B cell (primary cell): ENCODE data around the gene IL1F10. TPM values are rescaled to one million over a fixed set of nuclear protein-coding genes. Genes with fewer than 3 reads are reported as not detected.

Experiments
- ATAC-seq: fragments of 200-7000 bp; cut with Tn5 transposase; one replicate; pipeline ENCODE4 v1.10.0; 2021; ENCODE audit warnings: low read depth, mild to moderate bottlenecking, moderate number of reproducible peaks, moderate library complexity
- CTCF ChIA-PET: fragments of 350-600 bp; sonication (Branson Sonifier 250); formaldehyde crosslinking; loops from one replicate; lab custom pipeline; 2021; ENCODE audit warnings: antibody characterized with exemption, inconsistent platforms; lab: Charles Lee
- POLR2A ChIA-PET: fragments of 350-600 bp; sonication (Branson Sonifier 250); formaldehyde crosslinking; loops from one replicate; lab custom pipeline; 2021; ENCODE audit warnings: antibody characterized with exemption; lab: Charles Lee
- DNase-seq: peaks from one replicate; pipeline ENCODE4 v3.0.0; 2013
- H2AFZ ChIP-seq: 2 replicates; pipeline ENCODE4 v1.6.1; 2012; ENCODE audit warnings: mild to moderate bottlenecking, low read depth, low read length; ENCODE audit not compliant: insufficient read depth, poor library complexity, severe bottlenecking
- H3K27ac ChIP-seq, 2 donors: 1 replicate in 1 of 2; 2 replicates in 1 of 2; pipeline ENCODE4 v1.5.1; 2012 to 2013; ENCODE audit warnings: low read length in 2 of 2, mild to moderate bottlenecking in 2 of 2, moderate library complexity in 1 of 2
- H3K27me3 ChIP-seq, 4 experiments: fragments of 200-600 bp in 1 of 4; sonication (generic) in 1 of 4; replicated peaks in 1 of 4; 1 replicate in 2 of 4; 2 replicates in 2 of 4; pipeline versions ENCODE4 v1.6.1 to v1.7.0; 2013 to 2016; ENCODE audit warnings: low read length in 3 of 4, mild to moderate bottlenecking in 2 of 4, mixed read lengths in 1 of 4, moderate library complexity in 1 of 4; ENCODE audit not compliant: insufficient read depth in 4 of 4, control insufficient read depth in 3 of 4; ENCODE audit errors: control extremely low read depth in 1 of 4
- H3K36me3 ChIP-seq, 2 experiments: replicated peaks in 1 of 2; 1 replicate in 1 of 2; 2 replicates in 1 of 2; pipeline versions ENCODE4 v1.6.1 to v1.7.1; 2013; ENCODE audit warnings: low read length in 1 of 2; ENCODE audit not compliant: insufficient read depth in 2 of 2, control insufficient read depth in 1 of 2; ENCODE audit errors: control extremely low read depth in 1 of 2, extremely low read depth in 1 of 2
- H3K4me1 ChIP-seq, 2 donors: fragments of 200-600 bp in 1 of 2; sonication (generic) in 1 of 2; 1 replicate in 1 of 2; 2 replicates in 1 of 2; pipeline versions ENCODE4 v1.5.1 to v1.6.1; 2013 to 2017; ENCODE audit warnings: low read length in 2 of 2; ENCODE audit not compliant: control insufficient read depth in 2 of 2, insufficient read depth in 2 of 2
- H3K4me2 ChIP-seq: replicated peaks from 2 replicates; pipeline ENCODE3; 2012; ENCODE audit warnings: mild to moderate bottlenecking, low read depth, low read length; ENCODE audit not compliant: poor library complexity, severe bottlenecking
- H3K4me3 ChIP-seq, 5 experiments: fragments of 200-600 bp in 1 of 5; sonication (generic) in 1 of 5; 1 replicate in 3 of 5; 2 replicates in 2 of 5; pipeline versions ENCODE4 v1.5.1 to v1.7.0; 2011 to 2016; ENCODE audit warnings: low read length in 4 of 5, mild to moderate bottlenecking in 4 of 5, low read depth in 2 of 5, control low read depth in 1 of 5, moderate library complexity in 1 of 5; ENCODE audit not compliant: insufficient read depth in 1 of 5; ENCODE audit errors: control extremely low read depth in 1 of 5, extremely low read depth in 1 of 5
- H3K79me2 ChIP-seq: fragments of 200-600 bp; sonication (generic); one replicate; pipeline ENCODE4 v1.6.0; 2016; ENCODE audit warnings: low read length; ENCODE audit not compliant: control insufficient read depth, insufficient read depth
- H3K9ac ChIP-seq: fragments of 200-600 bp; sonication (generic); 2 replicates; pipeline ENCODE4 v1.6.1; 2017; ENCODE audit warnings: mild to moderate bottlenecking, low read length, moderate library complexity
- H3K9me3 ChIP-seq, 3 donors: one replicate each; pipeline versions ENCODE4 v1.6.1 to v1.7.1; 2013; ENCODE audit warnings: low read length in 2 of 3; ENCODE audit not compliant: control insufficient read depth in 2 of 3, insufficient read depth in 1 of 3; ENCODE audit errors: control extremely low read depth in 1 of 3
- H4K20me1 ChIP-seq: 2 replicates; pipeline ENCODE4 v1.6.0; 2012; ENCODE audit warnings: mild to moderate bottlenecking, low read length; ENCODE audit not compliant: insufficient read depth, control insufficient read depth, poor library complexity, severe bottlenecking
- H3K27ac Mint-ChIP-seq: one replicate; pipeline ENCODE4 v1.8.0; 2021; ENCODE audit warnings: mixed read lengths
- H3K27me3 Mint-ChIP-seq: one replicate; pipeline ENCODE4 v1.8.0; 2021; ENCODE audit warnings: mixed read lengths
- H3K4me1 Mint-ChIP-seq: one replicate; pipeline ENCODE4 v1.8.0; 2021; ENCODE audit warnings: mixed read lengths
- H3K4me3 Mint-ChIP-seq: one replicate; pipeline ENCODE4 v1.8.0; 2021; ENCODE audit warnings: mixed read lengths
- H3K9me3 Mint-ChIP-seq: one replicate; pipeline ENCODE4 v1.8.0; 2022; ENCODE audit warnings: mixed read lengths; ENCODE audit not compliant: insufficient read depth
- CTCF ChIP-seq: fragments of 200-600 bp; IDR thresholded peaks from one replicate; pipeline ENCODE4 v1.8.0; 2022; ENCODE audit warnings: antibody characterized with exemption, mild to moderate bottlenecking
- EZH2 ChIP-seq: IDR thresholded peaks from 2 replicates; pipeline ENCODE4 v1.6.1; 2012; ENCODE audit warnings: borderline replicate concordance, low read depth, mild to moderate bottlenecking, moderate library complexity, low read length; ENCODE audit not compliant: insufficient read depth, poor library complexity, severe bottlenecking
- WGBS: methylation state at CpG from one replicate; pipeline ENCODE4 v1.1.5; 2013; ENCODE audit warnings: missing lambda C conversion rate; ENCODE audit not compliant: insufficient coverage; 5-methylcytosine and 5-hydroxymethylcytosine counted together
- intact Hi-C: fragments of 100-400 bp; cut with micrococcal nuclease; formaldehyde crosslinking; loops from one replicate; pipeline ENCODE4 v1.10.0; 2022
- polyA plus RNA-seq: library from polyadenylated mRNA; depleted of rRNA; stranded (reverse); fragments of >200 nt; gene quantifications from 2 replicates; pipeline ENCODE4 v1.2.3, GENCODE V29; 2012
- total RNA-seq, 2 donors: library from RNA; stranded (reverse); fragments of 120-200 nt in 1 of 2; gene quantifications; 1 replicate in 1 of 2; 2 replicates in 1 of 2; pipeline versions ENCODE4 v1.2.3 to v1.2.4, GENCODE V29; 2013 to 2022

IL1F10 gene
- total and polyA plus RNA-seq, 2 donors (not counting 1 experiment from before 2014, with no cell fraction given), result not detected

- ATAC-seq, result peak; percentile 41
- peaks cover 7% of the 10 kb centered on the region for H3K9me3 Mint-ChIP-seq
- H3K79me2 ChIP-seq, result no peaks in the 10 kb centered on the region
- H3K27ac Mint-ChIP-seq, result peak overlapping the region; percentile 5
- H3K4me1 ChIP-seq, result peaks cover 7 to 11% of the 10 kb centered on the region in 2 donors
- peak overlapping the region; percentile 47 for H3K4me3 Mint-ChIP-seq
- H3K9ac ChIP-seq, result peak overlapping the region; percentile 48
- peak; percentile 63 for DNase-seq
- POLR2A ChIA-PET, result no interaction called here
- no peak for TF ChIP-seq EZH2
- TF ChIP-seq CTCF, result no peak
- 48% methylated on average over 3 of the region's 4 CpGs for WGBS
- intact Hi-C loops, result no loop called here
- H3K4me1 Mint-ChIP-seq, result peaks cover 13% of the 10 kb centered on the region
- no peaks in the 10 kb centered on the region for H3K27me3 ChIP-seq
- H2AFZ ChIP-seq, result peak overlapping the region; percentile 52
- no peak overlapping the region for H3K27ac ChIP-seq
- H3K4me3 ChIP-seq, result peak overlapping the region in 3 of 5 experiments; percentile 10 to 52 (median 15)
- CTCF ChIA-PET, result interaction anchor here (1.5 to 1.8 kb wide), 2 partner anchors 13 to 40 kb away, joined by 4 to 10 read pairs; no protein-coding TSS in a partner anchor
- H4K20me1 ChIP-seq, result no peaks in the 10 kb centered on the region
- H3K9me3 ChIP-seq, result peaks cover 0 to 10% (median 0%) of the 10 kb centered on the region in 3 donors
- peak overlapping the region; percentile 62 for H3K4me2 ChIP-seq
- no peaks in the 10 kb centered on the region for H3K36me3 ChIP-seq
- H3K27me3 Mint-ChIP-seq, result peaks cover 13% of the 10 kb centered on the region
These were observed 30.3 kb downstream of the IL1F10 start for GRCh38 chr2:113098041-113098440.

- no peaks in the 10 kb centered on the region for H3K36me3 ChIP-seq
- Mint-ChIP-seq H3K4me3 (peak overlapping the region; percentile 47), H3K27ac (no peak overlapping the region), H3K4me1 (peaks cover 13% of the 10 kb centered on the region), H3K27me3 (peaks cover 12% of the 10 kb centered on the region), H3K9me3 (peaks cover 7% of the 10 kb centered on the region)
- peak overlapping the region in 1 of 5 experiments; percentile 52 for H3K4me3 ChIP-seq
- ATAC-seq, result no peak
- POLR2A ChIA-PET, result no interaction called here
- H3K27ac ChIP-seq, result no peak overlapping the region
- H3K4me1 ChIP-seq, result peaks cover 7 to 11% of the 10 kb centered on the region in 2 donors
- H3K9me3 ChIP-seq, result peaks cover 0 to 10% (median 0%) of the 10 kb centered on the region in 3 donors
- H3K27me3 ChIP-seq, result no peaks in the 10 kb centered on the region
- CTCF ChIA-PET, result interaction anchor here (1.5 to 1.8 kb wide), 2 partner anchors 13 to 39 kb away, joined by 4 to 10 read pairs; no protein-coding TSS in a partner anchor
- no peak for DNase-seq
- H3K79me2 ChIP-seq, result no peaks in the 10 kb centered on the region
- 95% methylated on average over 5 of the region's 6 CpGs for WGBS
- peak overlapping the region; percentile 62 for H3K4me2 ChIP-seq
- peak overlapping the region; percentile 52 for H2AFZ ChIP-seq
- TF ChIP-seq EZH2, result no peak
- no peak for TF ChIP-seq CTCF
- no peaks in the 10 kb centered on the region for H4K20me1 ChIP-seq
- intact Hi-C loops, result no loop called here
- H3K9ac ChIP-seq, result peak overlapping the region; percentile 48
These were observed 30.8 kb downstream of the IL1F10 start for GRCh38 chr2:113098532-113098931.
